Fibroblast of skin of left quadriceps (primary cell): ENCODE results near the gene OGA.

ENCODE experiments used
- DNase-seq, 2 experiments: peaks; one replicate each; pipeline ENCODE4 v3.0.0-alpha.2; 2013; ENCODE audit warnings: low read depth in 2 of 2

Gene OGA

GRCh38 chr10:101775273-101776160 is 42.7 kb downstream of the OGA start, which contains the start of gene FGF8:
TSS of gene FGF8 (minus strand) at chr10:101776114. CDS start at chr10:101775900, 214 bp downstream.
- no peak for DNase-seq

GRCh38 chr10:101774589-101775272 is 43.5 kb downstream of the OGA start:
- DNase-seq: no peak

GRCh38 chr10:101773923-101774588 is 44.2 kb downstream of the OGA start:
- DNase-seq: no peak

GRCh38 chr10:101772895-101773761 is 45.1 kb downstream of the OGA start:
- no peak for DNase-seq

- no peak for DNase-seq
Observed at GRCh38 chr10:101772017-101772894, 46.0 kb downstream of the OGA start.

GRCh38 chr10:101771380-101771779 is 46.9 kb downstream of the OGA start:
- DNase-seq: no peak

GRCh38 chr10:101770331-101771215 is 47.7 kb downstream of the OGA start:
- no peak for DNase-seq

- DNase-seq: no peak
Observed at GRCh38 chr10:101769541-101770180, 48.6 kb downstream of the OGA start.

- DNase-seq: no peak
Observed at GRCh38 chr10:101768791-101769170, 49.5 kb downstream of the OGA start.

- DNase-seq: no peak
Observed at GRCh38 chr10:101767966-101768790, 50.1 kb downstream of the OGA start.

- no peak for DNase-seq
Observed at GRCh38 chr10:101767600-101767945, 50.7 kb downstream of the OGA start.

- DNase-seq: no peak
Observed at GRCh38 chr10:101766753-101767599, 51.3 kb downstream of the OGA start.

GRCh38 chr10:101766306-101766705 is 51.9 kb downstream of the OGA start:
- no peak for DNase-seq

- no peak for DNase-seq
Observed at GRCh38 chr10:101763141-101763846, 55.0 kb downstream of the OGA start.

- DNase-seq: no peak
Observed at GRCh38 chr10:101762736-101763135, 55.5 kb downstream of the OGA start.

GRCh38 chr10:101761226-101761625 is 57.0 kb downstream of the OGA start:
- no peak for DNase-seq

GRCh38 chr10:101760510-101760909 is 57.7 kb downstream of the OGA start:
- no peak for DNase-seq
